Measurements from ENCODE around the gene HJURP.

DNA sequence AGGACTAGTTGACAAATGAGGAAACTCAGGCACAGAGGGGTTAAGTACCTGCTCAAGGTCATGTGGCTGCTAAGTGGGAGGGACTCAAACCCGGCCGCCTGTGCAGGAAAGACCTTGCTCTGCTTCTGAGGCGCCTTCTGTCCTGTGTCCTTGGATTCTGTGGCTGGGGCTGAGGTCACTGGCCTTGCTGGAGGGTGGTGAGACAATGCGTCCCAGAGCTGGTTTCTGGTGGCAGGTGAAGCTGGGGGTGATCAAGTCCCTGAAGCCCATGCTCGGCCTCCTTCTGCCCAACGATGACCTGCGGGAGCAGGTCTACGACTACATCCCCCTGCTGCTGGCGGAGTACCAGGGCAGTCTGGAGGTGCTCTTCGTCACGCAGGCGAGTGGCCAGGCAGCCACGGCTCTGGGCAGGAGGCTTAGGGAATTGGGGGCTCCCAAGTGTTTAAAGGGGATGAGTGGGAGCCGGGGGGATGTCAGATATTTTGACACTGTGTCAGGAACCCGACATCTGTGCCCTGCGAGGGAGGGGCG is 60.1 kb downstream of the HJURP start:
- TF ChIP-seq EZH2 (IDR thresholded peaks at IDR 0.05; ENCODE audit: borderline replicate concordance, low read depth, low read length) (no peak), EHMT2 (IDR thresholded peaks at IDR 0.05) (no peak), SMAD1 (IDR thresholded peaks at IDR 0.05; ENCODE audit: low read depth, low read length, partially characterized antibody) (no peak), GTF2E2 (tag; IDR thresholded peaks at IDR 0.05) (no peak), TRIM24 (IDR thresholded peaks at IDR 0.05) (no peak), EP300 (IDR thresholded peaks at IDR 0.05; ENCODE audit: low read length) (no peak), RAD21 (CRISPR knock-in tag; conservative IDR thresholded peaks at IDR 0.05 in 1 of 2, IDR thresholded peaks at IDR 0.05 in 1 of 2) (no peak), POLR2AphosphoS5 (IDR thresholded peaks at IDR 0.05; ENCODE audit: control insufficient read depth, insufficient read depth, low read depth, low read length) (no peak), SMARCB1 (IDR thresholded peaks at IDR 0.05; ENCODE audit: insufficient read length, low read depth) (no peak), TAF1 (IDR thresholded peaks at IDR 0.05; ENCODE audit: control insufficient read depth, extremely low read depth, insufficient read depth, low read length, severe bottlenecking) (no peak)
- TF ChIP-seq, protein P1, sequence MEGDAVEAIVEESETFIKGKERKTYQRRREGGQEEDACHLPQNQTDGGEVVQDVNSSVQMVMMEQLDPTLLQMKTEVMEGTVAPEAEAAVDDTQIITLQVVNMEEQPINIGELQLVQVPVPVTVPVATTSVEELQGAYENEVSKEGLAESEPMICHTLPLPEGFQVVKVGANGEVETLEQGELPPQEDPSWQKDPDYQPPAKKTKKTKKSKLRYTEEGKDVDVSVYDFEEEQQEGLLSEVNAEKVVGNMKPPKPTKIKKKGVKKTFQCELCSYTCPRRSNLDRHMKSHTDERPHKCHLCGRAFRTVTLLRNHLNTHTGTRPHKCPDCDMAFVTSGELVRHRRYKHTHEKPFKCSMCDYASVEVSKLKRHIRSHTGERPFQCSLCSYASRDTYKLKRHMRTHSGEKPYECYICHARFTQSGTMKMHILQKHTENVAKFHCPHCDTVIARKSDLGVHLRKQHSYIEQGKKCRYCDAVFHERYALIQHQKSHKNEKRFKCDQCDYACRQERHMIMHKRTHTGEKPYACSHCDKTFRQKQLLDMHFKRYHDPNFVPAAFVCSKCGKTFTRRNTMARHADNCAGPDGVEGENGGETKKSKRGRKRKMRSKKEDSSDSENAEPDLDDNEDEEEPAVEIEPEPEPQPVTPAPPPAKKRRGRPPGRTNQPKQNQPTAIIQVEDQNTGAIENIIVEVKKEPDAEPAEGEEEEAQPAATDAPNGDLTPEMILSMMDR (IDR thresholded peaks at IDR 0.05 in 2 of 3, conservative IDR thresholded peaks at IDR 0.05 in 1 of 3; ENCODE audit: insufficient read depth in 2 of 3, low read depth in 1 of 3, low read length in 3 of 3), result no peak
- TF ChIP-seq, protein P2, sequence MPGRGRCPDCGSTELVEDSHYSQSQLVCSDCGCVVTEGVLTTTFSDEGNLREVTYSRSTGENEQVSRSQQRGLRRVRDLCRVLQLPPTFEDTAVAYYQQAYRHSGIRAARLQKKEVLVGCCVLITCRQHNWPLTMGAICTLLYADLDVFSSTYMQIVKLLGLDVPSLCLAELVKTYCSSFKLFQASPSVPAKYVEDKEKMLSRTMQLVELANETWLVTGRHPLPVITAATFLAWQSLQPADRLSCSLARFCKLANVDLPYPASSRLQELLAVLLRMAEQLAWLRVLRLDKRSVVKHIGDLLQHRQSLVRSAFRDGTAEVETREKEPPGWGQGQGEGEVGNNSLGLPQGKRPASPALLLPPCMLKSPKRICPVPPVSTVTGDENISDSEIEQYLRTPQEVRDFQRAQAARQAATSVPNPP (IDR thresholded peaks at IDR 0.05; ENCODE audit: borderline replicate concordance, insufficient read depth, insufficient read length), result no peak
- TF ChIP-seq, protein P3, sequence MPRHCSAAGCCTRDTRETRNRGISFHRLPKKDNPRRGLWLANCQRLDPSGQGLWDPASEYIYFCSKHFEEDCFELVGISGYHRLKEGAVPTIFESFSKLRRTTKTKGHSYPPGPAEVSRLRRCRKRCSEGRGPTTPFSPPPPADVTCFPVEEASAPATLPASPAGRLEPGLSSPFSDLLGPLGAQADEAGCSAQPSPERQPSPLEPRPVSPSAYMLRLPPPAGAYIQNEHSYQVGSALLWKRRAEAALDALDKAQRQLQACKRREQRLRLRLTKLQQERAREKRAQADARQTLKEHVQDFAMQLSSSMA (CRISPR knock-in tag; IDR thresholded peaks at IDR 0.05), result no peak
- TF ChIP-seq, protein P4, sequence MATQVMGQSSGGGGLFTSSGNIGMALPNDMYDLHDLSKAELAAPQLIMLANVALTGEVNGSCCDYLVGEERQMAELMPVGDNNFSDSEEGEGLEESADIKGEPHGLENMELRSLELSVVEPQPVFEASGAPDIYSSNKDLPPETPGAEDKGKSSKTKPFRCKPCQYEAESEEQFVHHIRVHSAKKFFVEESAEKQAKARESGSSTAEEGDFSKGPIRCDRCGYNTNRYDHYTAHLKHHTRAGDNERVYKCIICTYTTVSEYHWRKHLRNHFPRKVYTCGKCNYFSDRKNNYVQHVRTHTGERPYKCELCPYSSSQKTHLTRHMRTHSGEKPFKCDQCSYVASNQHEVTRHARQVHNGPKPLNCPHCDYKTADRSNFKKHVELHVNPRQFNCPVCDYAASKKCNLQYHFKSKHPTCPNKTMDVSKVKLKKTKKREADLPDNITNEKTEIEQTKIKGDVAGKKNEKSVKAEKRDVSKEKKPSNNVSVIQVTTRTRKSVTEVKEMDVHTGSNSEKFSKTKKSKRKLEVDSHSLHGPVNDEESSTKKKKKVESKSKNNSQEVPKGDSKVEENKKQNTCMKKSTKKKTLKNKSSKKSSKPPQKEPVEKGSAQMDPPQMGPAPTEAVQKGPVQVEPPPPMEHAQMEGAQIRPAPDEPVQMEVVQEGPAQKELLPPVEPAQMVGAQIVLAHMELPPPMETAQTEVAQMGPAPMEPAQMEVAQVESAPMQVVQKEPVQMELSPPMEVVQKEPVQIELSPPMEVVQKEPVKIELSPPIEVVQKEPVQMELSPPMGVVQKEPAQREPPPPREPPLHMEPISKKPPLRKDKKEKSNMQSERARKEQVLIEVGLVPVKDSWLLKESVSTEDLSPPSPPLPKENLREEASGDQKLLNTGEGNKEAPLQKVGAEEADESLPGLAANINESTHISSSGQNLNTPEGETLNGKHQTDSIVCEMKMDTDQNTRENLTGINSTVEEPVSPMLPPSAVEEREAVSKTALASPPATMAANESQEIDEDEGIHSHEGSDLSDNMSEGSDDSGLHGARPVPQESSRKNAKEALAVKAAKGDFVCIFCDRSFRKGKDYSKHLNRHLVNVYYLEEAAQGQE (IDR thresholded peaks at IDR 0.05; ENCODE audit: borderline replicate concordance), result no peak
- TF ChIP-seq, protein P4 (CRISPR knock-in tag; IDR thresholded peaks at IDR 0.05; ENCODE audit: low read depth), result no peak

All from K562 (cell line).